GM23338 (cell line): Measurements from ENCODE around the gene RPS6KA5. TPM values are rescaled to one million over a fixed set of nuclear protein-coding genes. Genes with fewer than 3 reads are reported as not detected.

Experiments used
- ATAC-seq: fragments of 200-7000 bp; cut with Tn5 transposase; 3 replicates; pipeline ENCODE4 v1.9.1; 2020
- DNase-seq: peaks from one replicate; pipeline ENCODE4 v3.0.0-alpha.2; 2015; ENCODE audit warnings: low spot score
- H2AFZ ChIP-seq: fragments of 200-600 bp; sonication (generic); 2 replicates; pipeline ENCODE4 v1.8.0; 2016; ENCODE audit warnings: antibody characterized with exemption, mild to moderate bottlenecking, moderate library complexity
- H3F3A ChIP-seq: fragments of 200-600 bp; sonication (generic); replicated peaks from 2 replicates; pipeline ENCODE4 v1.8.0; 2017; ENCODE audit warnings: antibody characterized with exemption, mixed run types, low read depth
- H3K27ac ChIP-seq: fragments of 200-600 bp; sonication (generic); 2 replicates; pipeline ENCODE4 v1.6.1; 2016; ENCODE audit warnings: low read depth
- H3K27me3 ChIP-seq: fragments of 200-600 bp; sonication (generic); 2 replicates; pipeline ENCODE4 v1.8.0; 2016; ENCODE audit warnings: mild to moderate bottlenecking, mixed run types, moderate library complexity; ENCODE audit not compliant: insufficient read depth
- H3K36me3 ChIP-seq: fragments of 200-600 bp; sonication (generic); 2 replicates; pipeline ENCODE4 v1.8.0; 2016; ENCODE audit warnings: mild to moderate bottlenecking; ENCODE audit not compliant: insufficient read depth
- H3K4me1 ChIP-seq: fragments of 200-600 bp; sonication (generic); 2 replicates; pipeline ENCODE4 v1.8.0; 2016; ENCODE audit warnings: mild to moderate bottlenecking, moderate library complexity; ENCODE audit not compliant: insufficient read depth
- H3K4me2 ChIP-seq: fragments of 200-600 bp; sonication (generic); 2 replicates; pipeline ENCODE4 v1.7.1; 2017; ENCODE audit warnings: mixed run types
- H3K4me3 ChIP-seq: fragments of 200-600 bp; sonication (generic); 2 replicates; pipeline ENCODE4 v1.6.1; 2016; ENCODE audit warnings: mixed run types
- H3K79me2 ChIP-seq: fragments of 200-600 bp; sonication (generic); replicated peaks from 2 replicates; pipeline ENCODE4 v1.8.0; 2017; ENCODE audit warnings: mild to moderate bottlenecking; ENCODE audit not compliant: insufficient read depth
- H3K9me2 ChIP-seq: fragments of 200-600 bp; sonication (generic); 2 replicates; pipeline ENCODE4 v1.8.0; 2017; ENCODE audit not compliant: insufficient read depth
- H4K20me1 ChIP-seq: fragments of 200-600 bp; sonication (generic); replicated peaks from 2 replicates; pipeline ENCODE4 v1.8.0; 2017; ENCODE audit warnings: mild to moderate bottlenecking; ENCODE audit not compliant: insufficient read depth
- H3K27ac Mint-ChIP-seq: 2 replicates; pipeline ENCODE4 v1.8.0; 2020; ENCODE audit warnings: inconsistent platforms, mild to moderate bottlenecking, moderate library complexity, mixed read lengths
- H3K27me3 Mint-ChIP-seq: 3 replicates; pipeline ENCODE4 v1.8.0; 2022; ENCODE audit warnings: low read depth, mild to moderate bottlenecking, moderate library complexity, mixed read lengths, inconsistent platforms; ENCODE audit not compliant: insufficient read depth, poor library complexity
- H3K36me3 Mint-ChIP-seq: 3 replicates; pipeline ENCODE4 v1.8.0; 2021; ENCODE audit warnings: low read depth, mild to moderate bottlenecking, inconsistent platforms, moderate library complexity, mixed read lengths
- H3K4me1 Mint-ChIP-seq: 3 replicates; pipeline ENCODE4 v1.8.0; 2020; ENCODE audit warnings: mild to moderate bottlenecking, inconsistent platforms, mixed read lengths
- H3K4me3 Mint-ChIP-seq: 3 replicates; pipeline ENCODE4 v1.8.0; 2021; ENCODE audit warnings: moderate library complexity, mild to moderate bottlenecking, inconsistent platforms, mixed read lengths
- H3K9me3 Mint-ChIP-seq: 3 replicates; pipeline ENCODE4 v1.8.0; 2020; ENCODE audit warnings: moderate library complexity, mild to moderate bottlenecking, inconsistent platforms, mixed read lengths
- CREB1 ChIP-seq: fragments of 250-450 bp; sonication (Bioruptor Pico); IDR thresholded peaks from 2 replicates; pipeline ENCODE4 v1.5.0; 2020; ENCODE audit warnings: low read depth, mild to moderate bottlenecking, moderate library complexity
- CTCF ChIP-seq, 2 experiments: fragments of 200-600 bp in 1 of 2; sonication (generic) in 1 of 2; conservative IDR thresholded peaks; 2 replicates each; pipeline versions ENCODE4 v1.5.1 to v1.6.1; 2016 to 2017; ENCODE audit warnings: antibody characterized with exemption in 2 of 2, low read depth in 2 of 2, mild to moderate bottlenecking in 2 of 2, moderate library complexity in 1 of 2
- ETS1 ChIP-seq: IDR thresholded peaks from 2 replicates; pipeline ENCODE4 v1.6.1; 2016; ENCODE audit warnings: antibody characterized with exemption
- EZH2 ChIP-seq: fragments of 200-600 bp; sonication (generic); IDR thresholded peaks from one replicate; pipeline ENCODE4 v1.8.0; 2017; ENCODE audit warnings: antibody characterized with exemption, mild to moderate bottlenecking, low read depth; ENCODE audit not compliant: unreplicated experiment
- EZH2phosphoT487 ChIP-seq: fragments of 200-600 bp; sonication (generic); IDR thresholded peaks from one replicate; pipeline ENCODE4 v1.8.1; 2018; ENCODE audit warnings: antibody characterized with exemption; ENCODE audit not compliant: unreplicated experiment
- JUNB ChIP-seq: IDR thresholded peaks from one replicate; pipeline ENCODE4 v1.6.1; 2016; ENCODE audit warnings: antibody characterized with exemption; ENCODE audit not compliant: unreplicated experiment
- NANOG ChIP-seq: IDR thresholded peaks from 2 replicates; pipeline ENCODE4 v1.6.1; 2016; ENCODE audit warnings: antibody characterized with exemption, borderline replicate concordance
- POLR2AphosphoS5 ChIP-seq: IDR thresholded peaks from 2 replicates; pipeline ENCODE4 v1.6.1; 2016; ENCODE audit warnings: antibody characterized with exemption, low read depth
- REST ChIP-seq: IDR thresholded peaks from one replicate; pipeline ENCODE4 v1.6.1; 2018; ENCODE audit warnings: antibody characterized with exemption; ENCODE audit not compliant: unreplicated experiment
- STAT1 ChIP-seq: IDR thresholded peaks from one replicate; pipeline ENCODE4 v1.6.1; 2016; ENCODE audit warnings: antibody characterized with exemption; ENCODE audit not compliant: unreplicated experiment
- ZNF114 ChIP-seq: fragments of 250-450 bp; sonication (Bioruptor Pico); IDR thresholded peaks from 2 replicates; pipeline ENCODE4 v1.5.0; 2020; ENCODE audit warnings: mild to moderate bottlenecking, moderate library complexity
- ZNF331 ChIP-seq: fragments of 250-450 bp; sonication (Bioruptor Pico); IDR thresholded peaks from 2 replicates; pipeline ENCODE4 v1.5.0; 2020; ENCODE audit warnings: low read depth, mild to moderate bottlenecking, moderate library complexity
- ZNF462 ChIP-seq: fragments of 250-450 bp; sonication (Bioruptor Pico); IDR thresholded peaks from 2 replicates; pipeline ENCODE4 v1.5.0; 2020; ENCODE audit warnings: mild to moderate bottlenecking, moderate library complexity
- polyA plus RNA-seq: library from polyadenylated mRNA; unstranded; fragments of >200 nt; fragmentation: Nextera tagmentation; extraction: Ambion mirVana; gene quantifications from 2 replicates; pipeline ENCODE4 v1.2.1, GENCODE V29; 2016
- total RNA-seq: library from RNA; depleted of rRNA; stranded (reverse); fragments of >200 nt; shearing (Covaris generic); gene quantifications from 2 replicates; pipeline ENCODE4 v1.2.3, GENCODE V29; 2014

Gene RPS6KA5
- total and polyA plus RNA-seq, 2 experiments from 2014 or later: 2.1 to 2.4 TPM

GRCh38 chr14:91103116-91103515 lies 42.7 kb upstream of the RPS6KA5 start:
- peaks cover 10% of the 10 kb centered on the region for H3K4me1 Mint-ChIP-seq
- DNase-seq (no peak), ATAC-seq (no peak)
- no peak for TF ChIP-seq ETS1
- no peak for TF ChIP-seq ZNF331
- no peak for TF ChIP-seq CREB1 (CRISPR knock-in tag)
- no peak for TF ChIP-seq EZH2
- TF ChIP-seq REST: no peak
- TF ChIP-seq ZNF114 (CRISPR knock-in tag): no peak
- no peak for TF ChIP-seq POLR2AphosphoS5
- no peak for TF ChIP-seq JUNB
- no peak for TF ChIP-seq ZNF462 (CRISPR knock-in tag)
- no peak for TF ChIP-seq EZH2phosphoT487
- no peak for TF ChIP-seq NANOG
- no peak for TF ChIP-seq CTCF (conservative IDR thresholded peaks at IDR 0.05; ENCODE audit: low read depth in 2 of 2)
- TF ChIP-seq STAT1: no peak
- Histone ChIP-seq H3K79me2 (no peaks in the 10 kb centered on the region), H3K4me1 (no peaks in the 10 kb centered on the region; the same call in 1 of the 2 replicates), H3K27me3 (no peaks in the 10 kb centered on the region), H3K27ac (no peak overlapping the region), H2AFZ (no peak overlapping the region), H3K9me2 (no peaks in the 10 kb centered on the region; the same call in 1 of the 2 replicates), H3K4me2 (no peak overlapping the region), H4K20me1 (no peaks in the 10 kb centered on the region), H3K36me3 (no peaks in the 10 kb centered on the region), H3K4me3 (no peak overlapping the region), H3F3A (no peaks in the 10 kb centered on the region)
- H3K27ac Mint-ChIP-seq: no peak overlapping the region
- H3K27me3 Mint-ChIP-seq: peaks cover 3% of the 10 kb centered on the region
- H3K4me3 Mint-ChIP-seq: no peak overlapping the region
- H3K36me3 Mint-ChIP-seq: no peaks in the 10 kb centered on the region
- H3K9me3 Mint-ChIP-seq: no peaks in the 10 kb centered on the region
